HG02885 (cell line): ENCODE data around the gene ABCF1.
"Not testable (repeated sequence)": the region's sequence is repeated elsewhere in the genome, so short reads cannot be mapped to it uniquely, and the experiment has no call there.

Source experiments
- ATAC-seq: cut with Tn5 transposase; IDR thresholded peaks from one replicate; pipeline ENCODE4 v1.9.1; 2021; ENCODE audit warnings: mild to moderate bottlenecking; ENCODE audit not compliant: unreplicated experiment, poor library complexity

The ABCF1 gene

GRCh38 chr6:30571075-30571761, at the start of gene ABCF1:
ABCF1 (plus strand) TSS chr6:30571442; CDS start chr6:30571488, 46 bp downstream.
- peak; percentile 95 for ATAC-seq

GRCh38 chr6:30521952-30522351, 49.3 kb upstream of the ABCF1 start:
- ATAC-seq: not testable (repeated sequence)

GRCh38 chr6:30526444-30526843, 44.8 kb upstream of the ABCF1 start:
- ATAC-seq: not testable (repeated sequence)

- peak; percentile 40 for ATAC-seq
Measured at GRCh38 chr6:30529349-30529875, 41.8 kb upstream of the ABCF1 start.

GRCh38 chr6:30530014-30530413, 41.2 kb upstream of the ABCF1 start:
- no peak for ATAC-seq

- no peak for ATAC-seq
Measured at GRCh38 chr6:30533460-30534294, 37.6 kb upstream of the ABCF1 start.

- no peak for ATAC-seq
Measured at GRCh38 chr6:30537931-30538330, 33.3 kb upstream of the ABCF1 start.

GRCh38 chr6:30541515-30542403, 29.5 kb upstream of the ABCF1 start:
- peak; percentile 48 for ATAC-seq

GRCh38 chr6:30542404-30542725, 28.9 kb upstream of the ABCF1 start:
- ATAC-seq: no peak

- ATAC-seq: no peak
Measured at GRCh38 chr6:30542915-30543314, 28.3 kb upstream of the ABCF1 start.

GRCh38 chr6:30543821-30544220, 27.4 kb upstream of the ABCF1 start:
- no peak for ATAC-seq

- no peak for ATAC-seq
Measured at GRCh38 chr6:30544666-30545272, 26.5 kb upstream of the ABCF1 start.

GRCh38 chr6:30547454-30547853, 23.8 kb upstream of the ABCF1 start:
- no peak for ATAC-seq

GRCh38 chr6:30548375-30548774, 22.9 kb upstream of the ABCF1 start:
- ATAC-seq: no peak

- ATAC-seq: no peak
Measured at GRCh38 chr6:30554404-30554803, 16.8 kb upstream of the ABCF1 start.

- ATAC-seq: no peak
Measured at GRCh38 chr6:30554962-30555815, 16.1 kb upstream of the ABCF1 start.

- no peak for ATAC-seq
Measured at GRCh38 chr6:30555816-30556065, 15.5 kb upstream of the ABCF1 start.

- peak; percentile 84 for ATAC-seq
Measured at GRCh38 chr6:30556066-30556905, 15.0 kb upstream of the ABCF1 start, which contains the start of gene GNL1. GNL1 (minus strand) TSS chr6:30556489; CDS start chr6:30556203, 286 bp downstream.
